Femur (tissue), 1 donor: ENCODE data around the gene SNAPC3.
"Not testable (repeated sequence)": the region's sequence is repeated elsewhere in the genome, so short reads cannot be mapped to it uniquely, and the experiment has no call there.

Experiments used
- DNase-seq: peaks from one replicate; pipeline ENCODE4 v3.0.0-alpha.2; 2017

The SNAPC3 gene

DNA sequence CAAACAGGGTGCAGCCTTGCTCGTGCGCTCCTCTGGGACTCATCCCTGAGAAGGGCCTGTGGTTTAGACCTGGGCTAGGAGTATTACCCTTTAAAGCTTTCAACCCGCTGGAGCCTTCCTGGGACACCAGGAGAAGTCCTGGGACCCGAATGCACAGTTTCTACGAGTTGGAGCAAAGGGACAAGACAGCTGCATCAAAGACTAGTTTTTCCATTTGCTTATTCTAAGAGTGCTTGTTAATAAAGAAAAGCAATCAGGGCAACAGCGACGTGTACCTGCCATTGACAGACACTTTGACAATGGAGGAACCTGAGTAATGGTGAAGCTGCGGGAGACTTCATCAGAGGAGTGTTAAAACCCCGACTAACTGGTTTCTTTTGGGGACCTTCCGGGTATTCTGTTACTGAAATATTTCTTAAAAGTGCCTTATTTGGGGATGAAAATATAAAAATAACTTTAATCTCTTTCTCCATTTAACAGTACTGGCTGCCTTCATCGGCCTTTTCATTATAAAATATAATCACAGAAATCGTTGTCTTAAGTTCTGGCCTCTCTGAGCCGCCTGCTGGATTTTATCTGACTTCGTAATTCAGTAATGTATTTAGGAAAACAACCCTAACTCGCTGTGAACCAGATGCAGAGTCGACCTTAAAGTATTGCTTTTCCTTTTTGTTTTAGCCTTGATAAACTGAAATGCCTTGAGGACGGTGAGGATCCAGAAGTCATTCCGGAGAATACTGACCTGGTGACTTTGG lies 732 bp downstream of the SNAPC3 start:
- no peak for DNase-seq

- DNase-seq: no peak
These were observed 3.3 kb downstream of the SNAPC3 start for GRCh38 chr9:15426019-15426418.

GRCh38 chr9:15427702-15428101 lies 5.0 kb downstream of the SNAPC3 start:
- DNase-seq: not testable (repeated sequence)

DNA sequence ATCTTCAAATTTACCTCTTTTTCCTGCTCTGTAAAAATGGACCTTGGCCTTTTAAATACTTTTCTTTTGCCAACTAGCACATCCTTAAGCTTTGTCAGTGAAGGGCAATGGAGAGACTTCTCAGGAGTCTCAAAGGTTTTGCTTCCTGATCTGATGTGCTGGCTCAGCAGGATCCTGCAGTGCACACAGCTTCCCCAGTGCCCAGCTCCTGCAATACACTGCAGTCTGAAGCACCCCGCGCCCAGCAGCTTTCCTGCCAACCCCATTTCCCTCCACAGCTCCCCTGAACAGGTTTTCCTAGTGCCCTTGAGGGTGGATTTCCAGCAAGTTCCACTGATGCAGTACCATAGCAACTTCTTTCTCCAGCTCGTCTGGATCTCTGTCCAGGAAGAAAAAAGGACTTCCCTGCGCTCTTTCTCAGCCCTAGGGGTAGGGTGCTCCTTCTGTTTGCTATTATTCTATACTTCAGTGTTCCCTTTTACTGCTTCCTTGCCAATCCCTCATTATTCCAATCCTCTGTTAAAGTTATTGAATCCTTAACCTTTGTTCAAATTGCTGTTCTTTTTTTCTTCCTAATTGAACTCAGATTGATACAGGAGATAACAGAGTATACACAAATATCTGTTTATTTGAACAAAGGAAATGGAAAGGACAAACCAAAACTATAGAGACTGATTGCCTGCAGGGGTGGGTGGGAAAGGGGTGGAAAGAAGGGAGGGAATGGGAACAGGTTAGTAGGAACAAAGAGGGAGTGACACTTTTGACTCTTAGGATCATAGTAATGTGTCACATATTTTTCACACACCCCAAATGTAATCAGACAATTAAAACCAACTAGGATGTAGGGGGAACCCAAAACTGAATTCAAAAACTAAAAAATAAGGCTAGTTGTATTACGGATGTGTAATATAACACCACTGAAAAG lies 8.5 kb downstream of the SNAPC3 start:
- no peak for DNase-seq

GRCh38 chr9:15433191-15433590 lies 10.5 kb downstream of the SNAPC3 start:
- no peak for DNase-seq

DNA sequence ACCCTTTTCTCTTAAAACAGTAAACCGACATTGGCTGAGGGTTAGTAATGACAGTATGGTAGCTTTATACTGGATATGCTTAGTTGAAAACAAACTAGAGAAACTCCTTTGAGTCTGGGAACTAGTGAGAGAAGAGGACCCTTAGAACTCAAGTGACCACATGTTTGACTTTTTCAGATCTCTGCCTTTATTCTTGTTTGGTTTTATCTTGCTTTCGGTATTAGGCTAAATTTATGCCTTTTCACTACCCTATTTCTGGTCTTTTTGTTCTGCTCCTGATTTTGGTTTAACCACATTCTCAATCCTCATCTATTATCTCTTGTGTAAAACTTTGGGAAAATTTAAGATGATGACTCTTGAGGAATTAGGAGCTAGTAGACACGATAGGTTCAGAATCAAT lies 11.0 kb downstream of the SNAPC3 start:
- DNase-seq: no peak

DNA sequence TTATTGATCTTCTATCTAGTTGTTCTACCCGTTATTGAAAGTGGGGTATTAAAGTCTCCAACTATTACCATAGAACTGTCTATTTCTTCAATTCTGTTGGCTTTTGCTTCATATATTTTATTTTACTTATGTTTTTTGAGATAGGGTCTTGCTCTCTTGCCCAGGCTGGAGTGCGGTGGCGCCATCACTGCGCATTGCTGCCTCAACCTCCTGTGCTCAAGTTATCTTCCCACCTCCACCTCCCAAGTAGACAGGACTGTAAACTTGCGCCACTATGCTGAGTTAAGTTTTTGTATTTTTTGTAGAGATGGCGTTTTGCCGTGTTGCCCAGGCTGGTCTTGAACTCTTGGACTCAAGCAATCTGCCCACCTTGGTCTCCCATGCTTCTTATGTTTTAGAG lies 16.2 kb downstream of the SNAPC3 start:
- no peak for DNase-seq

DNA sequence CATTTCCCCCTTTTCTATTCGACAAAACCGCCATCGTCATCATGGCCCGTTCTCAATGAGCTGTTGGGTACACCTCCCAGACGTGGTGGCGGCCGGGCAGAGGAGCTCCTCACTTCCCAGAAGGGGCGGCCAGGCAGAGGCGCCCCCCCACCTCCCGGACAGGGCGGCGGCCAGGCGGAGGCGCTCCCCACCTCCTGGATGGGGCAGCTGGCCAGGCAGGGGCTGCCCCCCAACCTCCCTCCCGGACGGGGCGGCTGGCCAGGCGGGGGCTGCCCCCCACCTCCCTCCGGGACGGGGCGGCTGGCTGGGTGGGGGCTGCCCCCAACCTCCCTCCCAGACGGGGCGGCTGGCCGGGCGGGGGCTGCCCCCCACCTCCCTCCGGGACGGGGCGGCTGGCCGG lies 19.2 kb downstream of the SNAPC3 start:
- DNase-seq: not testable (repeated sequence)

DNA sequence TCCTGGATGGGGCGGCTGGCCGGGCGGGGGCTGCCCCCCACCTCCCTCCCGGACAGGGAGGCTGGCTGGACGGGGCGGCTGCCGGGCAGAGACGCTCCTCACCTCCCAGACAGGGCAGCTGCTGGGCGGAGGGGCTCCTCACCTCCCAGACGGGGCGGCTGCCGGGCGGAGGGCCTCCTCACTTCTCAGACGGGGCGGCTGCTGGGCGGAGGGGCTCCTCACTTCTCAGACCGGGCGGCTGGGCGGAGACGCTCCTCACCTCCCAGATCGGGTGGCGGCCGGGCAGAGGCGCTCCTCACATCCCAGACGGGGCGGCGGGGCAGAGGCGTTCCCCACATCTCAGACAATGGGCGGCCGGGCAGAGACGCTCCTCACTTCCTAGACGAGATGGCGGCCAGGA lies 19.6 kb downstream of the SNAPC3 start:
- not testable (repeated sequence) for DNase-seq

DNA sequence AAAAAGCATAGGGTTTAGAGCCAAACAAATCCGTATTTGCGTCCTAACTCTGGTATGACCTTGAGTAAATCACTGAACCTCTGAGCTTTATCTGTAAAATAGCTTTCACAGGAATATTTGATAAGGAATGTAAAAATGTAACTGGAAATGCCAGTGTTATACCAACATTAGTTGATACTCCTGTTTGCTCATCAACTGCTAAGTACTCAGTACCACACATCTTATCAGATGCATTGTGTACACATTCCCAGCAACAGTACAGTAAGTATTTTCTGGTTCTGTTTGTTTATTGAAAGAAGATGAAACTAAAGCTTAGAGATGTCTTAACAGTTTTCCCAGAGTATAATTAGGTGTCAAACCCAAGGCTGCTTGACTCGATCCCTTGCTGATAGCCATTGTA lies 21.5 kb downstream of the SNAPC3 start:
- DNase-seq: no peak

- no peak for DNase-seq
These were observed 31.3 kb downstream of the SNAPC3 start for GRCh38 chr9:15453956-15454355.

- no peak for DNase-seq
These were observed 38.4 kb downstream of the SNAPC3 start for GRCh38 chr9:15461056-15461455.

DNA sequence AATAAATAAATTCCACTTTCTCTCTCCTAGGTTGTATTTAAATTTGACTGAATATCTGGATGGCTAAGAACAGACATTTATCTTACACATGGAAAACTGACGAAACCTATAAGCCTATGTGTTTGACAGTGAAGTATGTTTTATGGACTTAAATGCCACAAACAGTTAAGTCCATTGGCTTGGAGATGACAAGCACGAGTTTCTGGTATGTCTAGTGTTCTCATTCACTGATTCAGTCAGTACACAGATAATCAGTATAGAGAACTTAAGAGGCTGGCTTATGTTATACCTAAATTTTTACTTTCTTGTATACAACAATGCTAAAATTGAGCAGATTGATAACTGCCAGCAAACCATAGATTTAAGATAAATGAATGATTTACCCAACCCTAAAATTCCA lies 38.9 kb downstream of the SNAPC3 start:
- no peak for DNase-seq

GRCh38 chr9:15468145-15468544 lies 45.5 kb downstream of the SNAPC3 start:
- no peak for DNase-seq

DNA sequence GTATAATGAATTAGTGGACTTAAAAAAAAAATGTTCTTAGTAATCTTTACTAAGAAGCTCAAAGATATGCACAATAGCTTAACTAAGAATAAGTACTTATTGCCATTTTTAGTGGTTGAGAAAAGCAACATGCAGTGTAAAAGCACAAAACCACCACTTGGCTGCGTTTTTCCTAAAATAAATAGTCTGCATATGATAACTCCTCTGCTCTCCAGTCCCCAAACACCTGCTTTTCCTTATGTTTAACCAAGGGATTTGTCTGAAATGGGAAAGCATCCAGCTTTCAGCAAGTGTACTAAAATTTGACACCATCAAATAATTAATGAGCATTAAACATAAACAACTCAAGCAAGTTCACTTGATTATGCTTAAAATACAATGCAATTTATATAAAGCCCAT lies 46.7 kb downstream of the SNAPC3 start:
- no peak for DNase-seq

DNA sequence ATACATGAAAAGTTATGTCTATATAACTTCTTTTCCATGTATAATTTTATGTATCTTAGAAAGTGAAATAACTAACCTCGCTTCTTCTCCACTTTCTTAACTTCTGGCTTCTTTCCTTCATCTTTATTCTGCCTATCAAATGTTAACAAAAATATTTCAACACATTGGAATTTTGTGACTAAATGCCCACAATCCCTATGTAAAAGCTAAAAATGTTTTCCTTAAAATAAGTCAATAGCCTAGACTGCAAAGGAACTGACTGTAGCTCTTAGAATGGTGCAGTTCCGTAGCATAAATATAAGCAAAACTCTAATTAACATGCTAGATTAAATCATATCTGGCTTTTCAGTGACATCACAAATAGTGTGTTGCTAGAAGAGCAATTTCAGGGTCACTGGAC lies 47.2 kb downstream of the SNAPC3 start:
- no peak for DNase-seq

GRCh38 chr9:15475923-15476536 lies 53.4 kb downstream of the SNAPC3 start:
- no peak for DNase-seq

DNA sequence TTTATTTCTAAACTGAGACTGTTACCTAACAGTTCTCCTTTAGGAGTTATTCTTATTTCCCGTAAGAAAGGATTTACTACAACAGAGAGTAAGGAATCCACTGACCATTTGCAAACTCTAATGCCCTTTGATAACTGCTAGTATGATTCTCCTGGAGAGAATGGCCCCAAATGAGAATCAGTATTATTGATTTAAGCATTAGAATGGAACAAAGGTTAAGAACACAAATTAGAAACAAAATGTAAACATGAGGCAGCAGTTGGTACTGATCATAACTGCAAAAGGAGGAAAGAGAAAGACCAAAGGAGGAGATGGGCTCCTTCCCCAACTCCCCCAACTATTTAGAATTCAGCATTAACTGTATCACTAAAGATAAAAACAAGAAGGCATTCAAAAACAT lies 57.4 kb downstream of the SNAPC3 start:
- DNase-seq: no peak

- no peak for DNase-seq
These were observed 59.5 kb downstream of the SNAPC3 start for GRCh38 chr9:15482146-15482545.

DNA sequence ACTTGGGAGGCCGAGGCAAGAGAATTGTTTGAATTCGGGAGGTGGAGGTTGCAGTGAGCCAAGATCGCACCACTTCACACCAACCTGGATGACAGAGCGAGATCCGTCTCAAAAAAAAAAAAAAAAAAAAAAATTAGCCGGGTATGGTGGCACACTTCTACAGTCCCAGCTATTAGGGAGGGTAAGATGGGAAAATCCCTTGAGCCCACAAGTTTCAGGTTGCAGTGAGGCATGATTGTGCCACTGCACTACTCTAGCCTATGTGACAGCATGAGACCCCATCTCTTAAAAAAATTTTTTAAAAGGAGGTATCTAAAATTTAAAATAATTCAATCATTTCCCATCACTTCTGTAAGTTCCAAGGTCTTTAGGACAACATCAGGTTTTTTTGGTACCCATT lies 62.1 kb downstream of the SNAPC3 start:
- DNase-seq: no peak

GRCh38 chr9:15485836-15486666 lies 63.4 kb downstream of the SNAPC3 start:
- DNase-seq: no peak

- no peak for DNase-seq
These were observed 69.3 kb downstream of the SNAPC3 start for GRCh38 chr9:15491950-15492349.
